ENCODE results near the gene NKIRAS2.

Gene NKIRAS2

DNA sequence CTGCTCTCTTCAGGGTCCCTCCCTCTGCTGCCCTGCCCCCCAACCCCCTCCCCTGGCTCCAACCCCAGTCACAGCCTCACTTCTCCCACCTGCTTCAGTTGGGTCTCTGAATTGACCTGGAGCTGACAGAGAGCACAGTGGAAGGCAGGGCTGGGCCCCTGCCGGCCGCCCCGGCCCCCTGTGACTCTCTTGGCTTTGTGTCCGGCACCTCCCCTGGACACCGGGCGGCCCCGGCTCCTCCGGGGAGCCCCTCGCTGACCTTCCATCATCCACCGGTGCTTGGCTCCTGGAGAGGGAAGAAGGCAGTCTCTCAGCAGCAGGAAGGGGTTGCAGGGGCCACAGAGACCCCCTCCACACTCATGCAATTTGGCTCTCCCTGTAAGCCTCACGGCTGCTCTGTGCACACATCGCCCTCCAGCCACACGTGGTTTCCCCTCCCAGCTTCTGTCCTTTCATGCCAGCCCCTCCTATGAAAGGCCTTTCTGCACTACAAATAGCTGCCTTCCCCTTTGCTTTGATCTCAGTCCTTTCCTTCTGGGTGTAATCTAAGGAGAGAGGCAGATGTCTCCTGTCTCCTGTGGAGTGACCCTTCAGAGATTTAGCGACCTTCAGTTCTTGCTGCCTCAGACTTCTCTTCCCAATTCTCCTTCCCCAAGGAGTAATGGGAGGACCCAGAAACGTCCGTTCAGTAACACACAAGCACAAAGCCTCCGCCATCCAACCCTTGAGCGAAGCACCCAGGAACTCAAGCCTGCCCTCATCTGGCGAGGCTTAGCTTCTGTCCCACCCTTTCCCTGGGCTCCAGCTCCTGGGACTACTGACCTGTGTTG lies 8.3 kb downstream of the NKIRAS2 start:
- no peak for DNase-seq

DNA sequence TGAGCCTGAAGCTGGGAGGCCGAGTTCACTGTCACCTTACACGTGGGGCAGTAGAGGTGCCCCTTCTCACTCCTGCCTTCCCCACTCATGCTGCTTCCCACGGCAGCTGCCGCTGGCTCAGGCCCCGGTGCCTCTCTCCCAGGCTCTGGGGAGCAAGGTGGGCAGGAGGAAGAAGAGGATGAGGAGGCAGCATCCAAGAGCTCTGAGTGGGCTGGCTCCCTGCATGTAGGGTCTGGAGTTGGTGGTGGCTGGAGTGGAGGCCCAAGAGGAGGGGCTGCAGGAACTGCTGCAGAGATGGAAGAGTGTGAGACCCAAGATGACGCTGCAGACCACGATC lies 8.9 kb downstream of the NKIRAS2 start:
- no peak for DNase-seq

DNA sequence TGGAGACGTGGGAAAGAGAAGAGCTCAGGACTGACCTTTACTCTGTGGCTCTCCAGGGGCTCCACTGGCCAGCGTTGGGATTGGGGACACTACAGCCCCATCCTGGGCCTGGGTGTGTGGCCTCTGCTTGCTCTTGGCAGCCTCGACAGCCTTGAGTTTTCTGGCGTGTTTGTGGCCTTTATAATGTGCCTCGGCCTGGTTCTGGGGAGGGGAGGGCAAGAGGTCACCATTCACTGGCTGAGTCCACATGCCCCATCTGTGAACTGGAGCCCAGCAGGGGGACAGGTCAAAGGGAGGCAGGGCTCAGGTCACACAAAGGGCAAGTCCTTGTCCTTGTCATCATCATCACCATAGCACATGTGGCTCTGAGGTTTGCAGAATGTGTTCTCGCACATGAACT lies 11.7 kb downstream of the NKIRAS2 start:
- DNase-seq = no peak

DNA sequence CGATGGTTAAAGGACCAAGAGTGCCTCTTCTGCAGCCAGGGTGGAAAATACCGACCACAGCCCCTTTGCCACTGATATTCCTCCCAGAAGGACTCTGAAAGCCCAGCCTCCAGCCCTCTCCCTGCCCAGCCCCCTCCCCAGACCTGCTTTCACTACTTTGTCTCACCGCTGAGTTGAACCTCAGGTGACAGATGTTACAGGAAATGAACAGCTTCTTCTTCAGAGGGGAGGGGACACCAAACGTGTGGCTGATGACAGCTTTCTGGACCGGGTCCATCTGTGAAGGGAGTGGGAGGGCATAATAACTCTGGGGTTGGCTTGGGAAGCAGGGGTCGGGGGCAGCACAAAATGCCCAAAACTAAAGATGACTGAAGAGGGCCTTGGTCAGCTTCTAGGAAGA lies 14.2 kb downstream of the NKIRAS2 start:
- DNase-seq = no peak

DNA sequence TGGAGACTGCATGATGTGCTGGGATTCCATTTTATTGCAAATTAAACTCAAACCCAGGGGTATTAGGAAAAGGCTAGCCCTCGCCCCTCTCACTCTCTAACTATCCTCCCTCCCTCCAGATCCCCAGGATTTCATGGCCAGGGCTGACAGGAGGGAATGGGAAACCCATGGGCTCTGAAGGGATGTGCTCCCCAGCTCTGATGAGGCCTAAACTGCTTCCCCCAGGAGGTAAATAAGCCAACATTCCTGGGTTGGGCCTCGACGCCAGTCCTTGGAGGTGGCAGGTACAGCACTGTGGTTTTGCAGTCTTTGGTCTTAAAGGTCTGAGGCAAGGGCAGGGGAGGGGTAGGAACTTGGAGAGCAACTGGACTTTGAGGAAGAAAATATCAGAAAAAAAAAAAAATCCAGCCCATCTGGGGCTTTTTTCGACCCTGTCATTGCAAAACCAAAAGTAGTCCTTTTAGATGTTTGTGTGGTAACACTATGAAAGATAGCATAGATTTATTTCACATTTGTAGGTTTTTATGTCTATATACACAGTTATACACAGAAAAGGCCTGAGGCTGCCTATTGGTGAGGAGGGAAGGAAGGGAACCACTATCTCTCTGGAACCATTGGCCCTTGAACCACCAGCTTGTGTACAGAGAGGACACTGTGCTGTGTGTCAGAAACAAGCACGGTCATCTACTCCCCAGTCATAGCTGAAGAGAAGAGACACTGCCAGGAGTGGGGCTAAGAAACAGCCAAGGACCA lies 18.5 kb downstream of the NKIRAS2 start:
- no peak for DNase-seq

DNA sequence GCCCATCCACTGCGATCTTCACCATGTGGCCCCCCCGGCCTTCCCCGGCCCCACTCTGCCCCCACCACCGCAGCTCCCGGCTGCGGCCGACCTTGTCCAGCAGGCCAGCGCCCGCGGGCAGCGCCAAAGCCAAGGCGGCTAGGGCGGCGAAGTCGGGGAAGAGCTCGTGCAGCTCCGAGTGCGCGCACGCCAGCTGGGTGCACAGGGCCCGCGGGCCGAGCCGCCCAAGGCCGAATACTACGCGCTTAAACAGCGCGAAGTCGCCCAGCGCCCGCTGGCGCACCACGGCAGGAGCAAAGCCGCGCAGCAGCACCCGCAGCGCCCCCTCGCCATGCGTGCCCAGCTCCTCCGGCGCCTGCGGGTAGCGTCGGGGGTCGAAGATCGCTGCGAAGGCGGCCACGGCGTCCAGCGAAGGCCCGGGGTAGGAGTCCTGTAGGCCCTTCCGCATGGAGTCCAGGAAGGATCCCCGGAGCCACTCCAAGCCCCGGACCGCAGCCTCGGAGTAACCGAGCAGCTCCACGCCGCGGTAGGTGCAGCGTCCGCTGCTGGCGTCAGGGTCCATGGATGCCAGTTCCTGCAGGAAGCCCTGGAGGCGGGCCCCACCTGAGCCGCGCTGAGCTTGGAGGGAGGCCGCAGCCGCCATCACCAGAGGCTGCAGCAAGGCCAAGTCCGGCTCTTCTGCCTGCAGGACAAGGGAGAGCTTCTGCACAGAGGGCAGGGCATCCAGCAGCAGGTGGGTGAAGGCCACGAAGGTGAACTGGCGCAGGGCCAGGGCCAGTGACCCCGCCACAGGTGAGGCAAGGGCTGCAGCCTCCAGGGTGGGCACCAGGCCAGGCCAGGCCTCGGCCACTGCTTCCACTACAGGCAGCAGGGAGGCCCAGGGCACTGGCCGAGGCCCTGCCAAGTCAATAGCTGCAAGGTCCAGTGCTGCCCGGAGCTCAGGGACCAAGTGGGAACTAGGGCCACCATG lies 20.2 kb downstream of the NKIRAS2 start:
- DNase-seq = no peak

DNA sequence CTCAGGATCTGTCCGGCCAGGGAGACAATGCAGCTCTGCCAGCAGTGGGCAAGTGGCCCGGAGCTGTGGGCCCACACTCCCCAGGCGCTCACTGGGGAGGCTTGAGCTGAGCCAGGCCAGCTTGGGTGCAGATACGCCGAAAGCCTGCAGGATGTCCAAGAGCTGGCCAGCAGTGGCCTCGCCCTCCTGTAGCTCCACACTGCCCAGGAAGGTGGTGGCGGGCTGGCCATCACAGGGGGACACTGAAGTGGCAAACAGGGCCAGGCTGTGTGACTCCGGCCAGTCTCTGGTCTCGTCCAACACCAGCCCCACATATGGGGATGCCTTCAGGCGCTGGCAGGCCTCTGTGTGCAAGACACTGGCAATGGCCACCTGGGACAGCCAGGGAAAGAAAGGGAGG lies 20.9 kb downstream of the NKIRAS2 start:
- no peak for DNase-seq

DNA sequence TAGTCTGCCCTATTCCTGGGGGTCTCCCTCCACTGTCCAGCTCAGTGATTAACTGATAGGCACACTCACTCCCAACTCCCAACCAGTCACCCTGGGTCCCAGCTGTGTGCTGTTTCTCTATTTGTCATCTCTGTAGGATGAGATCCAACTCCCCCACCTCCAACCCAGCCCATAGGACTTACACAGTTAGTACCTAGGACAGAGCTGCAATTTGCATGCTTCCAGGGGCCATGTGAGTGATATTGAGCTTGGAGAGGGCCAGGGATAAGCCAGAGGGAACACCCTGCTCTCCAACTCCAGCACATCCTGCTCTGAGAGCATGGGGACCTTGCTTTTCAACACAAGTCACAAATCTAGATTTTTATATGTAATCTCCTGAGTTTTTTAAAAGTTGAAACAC lies 21.7 kb downstream of the NKIRAS2 start:
- DNase-seq = no peak

DNA sequence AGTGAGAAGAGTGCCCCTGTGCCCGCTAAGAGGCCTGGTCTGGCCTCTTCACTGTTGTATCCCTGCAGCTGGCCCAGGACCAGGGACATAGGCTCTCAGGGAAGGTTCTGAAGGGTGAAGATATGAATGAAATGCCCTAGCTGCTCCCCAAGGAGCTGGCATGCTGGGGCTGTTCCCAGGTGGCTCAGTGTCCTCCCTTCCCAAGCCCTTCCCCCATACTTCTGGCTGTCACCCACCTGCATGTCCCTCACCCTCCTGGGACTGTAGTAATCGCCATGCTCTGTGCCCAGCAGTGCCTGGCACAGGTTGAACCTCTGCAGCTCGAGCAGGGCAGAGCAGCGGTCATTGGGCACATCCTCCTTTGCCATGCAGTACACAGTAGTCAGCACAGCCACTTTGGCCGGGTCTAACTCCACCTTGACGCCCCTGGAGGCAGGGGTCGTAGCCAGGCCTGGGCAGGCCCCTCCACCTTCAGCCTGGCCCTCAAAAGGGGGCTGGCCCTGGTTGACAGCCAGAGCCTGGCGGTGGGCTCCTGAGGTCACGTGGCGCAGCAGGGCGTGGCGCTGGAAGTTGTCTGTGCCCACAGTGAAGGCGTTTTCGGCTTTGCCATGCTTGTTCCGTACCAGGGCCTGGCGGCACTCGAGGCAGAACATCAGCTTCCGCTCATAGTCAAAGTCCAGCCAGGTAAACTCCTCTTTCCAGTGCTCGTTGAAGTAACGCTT lies 22.9 kb downstream of the NKIRAS2 start:
- DNase-seq = no peak

DNA sequence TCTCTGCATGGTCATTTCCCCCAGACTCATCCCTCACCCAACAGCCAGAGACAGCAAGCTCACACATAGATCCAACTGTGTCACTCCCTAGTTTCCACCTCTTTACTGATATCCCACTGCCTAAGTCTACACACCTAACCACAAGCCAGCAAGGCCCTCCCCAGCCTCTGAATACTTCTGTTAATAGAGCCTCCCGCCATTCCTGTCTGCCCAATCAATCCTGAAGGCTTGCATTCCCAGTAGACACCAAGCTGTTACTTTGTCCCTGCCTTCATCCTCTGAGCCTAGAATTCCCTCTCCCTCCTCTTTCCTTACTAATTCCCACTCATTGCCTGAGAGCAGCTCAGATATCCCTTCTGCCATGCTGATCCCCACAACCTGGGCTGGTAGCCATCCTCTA lies 25.8 kb downstream of the NKIRAS2 start:
- no peak for DNase-seq

DNA sequence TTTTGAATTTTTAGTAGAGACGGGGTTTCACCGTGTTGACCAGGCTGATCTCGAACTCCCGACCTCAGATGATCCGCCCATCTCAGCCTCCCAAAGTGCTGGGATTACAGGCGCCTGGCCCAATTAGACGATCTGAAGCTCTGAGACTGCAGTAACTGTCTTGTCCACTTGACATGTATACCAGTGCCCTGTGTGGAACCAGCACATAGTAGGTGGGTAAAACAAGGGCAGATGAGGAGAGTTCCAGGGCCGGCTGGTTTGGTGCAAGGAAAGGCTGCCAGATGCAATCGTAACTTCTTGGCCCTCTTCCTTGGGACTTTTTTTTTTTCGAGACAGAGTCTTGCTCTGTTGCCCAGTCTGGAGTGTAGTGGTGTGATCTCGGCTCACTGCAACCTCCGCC lies 27.5 kb downstream of the NKIRAS2 start:
- no peak for DNase-seq

DNA sequence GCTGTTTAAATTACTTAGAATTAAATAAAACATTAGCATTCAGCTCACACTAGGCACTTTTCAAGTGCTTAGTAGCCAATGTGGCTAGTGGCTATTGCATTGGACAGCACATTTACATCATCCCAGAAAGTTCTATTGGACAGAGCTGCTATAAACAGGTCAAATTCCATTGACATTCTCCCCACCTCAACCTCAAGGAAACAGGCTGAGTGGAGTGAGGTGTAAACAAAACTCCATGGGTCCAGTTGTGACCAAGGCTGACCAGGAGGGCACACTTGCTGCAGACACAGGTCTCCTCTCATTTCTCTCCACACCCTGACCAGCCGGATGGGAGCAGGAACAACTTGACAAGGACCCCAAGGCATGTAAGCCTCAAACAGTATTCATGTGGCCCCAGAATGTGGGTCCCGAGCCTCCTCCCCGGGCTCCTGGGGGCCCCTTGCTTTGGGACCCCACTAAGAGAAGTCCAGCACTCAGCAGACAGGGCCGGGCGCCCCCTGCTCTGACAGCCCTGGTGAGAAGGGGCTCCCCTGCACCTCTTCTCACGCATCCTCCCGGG lies 30.0 kb downstream of the NKIRAS2 start:
- no peak for DNase-seq

DNA sequence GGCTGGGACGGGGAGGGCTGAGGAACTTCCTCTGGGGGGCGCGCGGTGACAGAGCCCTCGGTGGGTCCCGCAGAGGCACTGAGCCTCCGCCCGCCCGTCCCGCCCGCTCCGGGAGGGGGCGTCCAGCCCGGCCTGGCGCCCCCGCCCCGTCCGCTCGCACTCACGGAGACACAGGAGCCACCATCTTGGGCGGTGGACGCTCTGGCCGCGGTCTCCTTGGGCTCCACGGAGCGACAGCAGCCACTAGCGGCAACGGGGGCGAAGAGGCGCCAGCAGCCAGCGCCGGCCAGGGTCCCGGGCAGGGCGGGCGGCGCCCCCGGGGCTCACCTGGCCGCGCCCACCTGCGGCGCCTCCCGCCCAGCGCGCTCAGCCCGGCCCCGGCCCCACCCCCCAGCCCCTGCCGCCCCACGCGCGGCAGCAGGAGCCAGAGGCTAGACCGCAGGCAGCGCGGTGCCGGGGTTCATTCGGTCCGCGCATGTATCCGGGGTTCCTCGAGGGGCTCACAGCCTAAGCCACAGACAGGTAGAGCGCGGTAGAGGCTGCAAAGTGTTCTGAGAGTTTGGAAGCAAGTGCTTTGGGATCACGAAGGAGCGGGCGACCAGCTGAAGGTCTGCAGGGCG lies 30.6 kb downstream of the NKIRAS2 start, which contains the start of gene C17orf113:
Gene C17orf113, minus strand, starts transcription at position 209 of the 620 bp plus-strand sequence. CDS start 7,225 bp downstream, outside the sequence.
- DNase-seq = peak; percentile 70

DNA sequence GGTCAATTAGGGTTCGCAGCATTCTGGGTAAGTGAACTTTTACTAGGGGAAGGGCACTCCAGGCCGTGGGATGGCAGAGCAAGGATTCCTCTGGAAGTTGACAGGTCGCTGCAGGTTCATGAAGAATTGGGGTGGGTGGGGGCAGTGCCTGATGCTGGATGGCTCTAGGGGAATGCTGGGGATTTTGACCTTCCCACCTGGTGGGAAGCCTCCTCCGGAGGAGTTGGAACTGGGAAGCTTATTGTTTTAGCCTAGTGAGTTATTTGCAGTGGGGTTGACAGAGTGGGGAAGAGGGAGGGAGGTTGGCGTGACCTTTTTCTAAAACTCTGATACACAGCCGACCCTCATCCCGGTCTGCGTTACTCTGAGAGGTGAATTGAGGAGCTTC lies 31.1 kb downstream of the NKIRAS2 start:
- DNase-seq = no peak

DNA sequence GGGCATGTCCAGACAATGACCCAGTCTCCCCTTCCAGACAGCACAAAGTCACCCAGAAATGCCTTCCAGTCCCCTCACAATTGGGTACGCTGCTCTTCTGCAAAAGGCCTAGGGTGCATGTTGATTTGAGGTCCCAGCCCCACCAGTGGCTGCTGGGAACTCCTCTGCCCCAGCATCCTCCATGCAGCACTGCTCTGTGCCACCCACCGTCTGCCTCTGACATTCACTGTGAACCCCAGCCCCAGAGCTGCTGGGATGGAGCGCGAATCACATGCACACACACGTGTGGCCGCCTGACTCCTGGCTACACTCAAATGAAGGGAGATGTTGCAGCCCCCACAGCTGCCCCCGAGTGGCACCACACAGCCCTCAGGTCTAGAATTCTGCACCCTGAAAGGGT lies 31.8 kb downstream of the NKIRAS2 start:
- no peak for DNase-seq

DNA sequence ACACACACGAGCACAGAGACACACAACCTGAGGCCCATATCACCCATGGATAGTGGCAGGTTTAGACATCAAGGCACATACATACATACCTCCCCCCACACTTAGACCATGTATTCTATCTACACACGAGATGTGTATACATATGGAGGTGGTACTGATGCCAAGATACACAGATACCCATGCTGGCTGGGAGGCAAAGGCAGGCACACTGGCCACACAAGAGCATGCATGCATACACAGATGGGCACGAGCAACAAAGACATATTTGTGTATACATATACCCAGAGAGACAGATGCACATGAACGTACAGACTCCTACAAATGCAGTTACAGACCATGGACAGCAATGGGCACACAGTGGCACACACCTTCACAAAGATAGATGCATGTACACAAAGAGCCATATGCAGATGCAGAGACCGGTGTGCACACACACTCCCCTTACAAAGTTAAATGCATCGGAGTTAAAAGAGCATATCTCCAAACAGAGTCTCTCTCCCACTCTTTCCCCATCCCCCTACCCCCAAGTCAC lies 32.5 kb downstream of the NKIRAS2 start:
- DNase-seq = no peak

DNA sequence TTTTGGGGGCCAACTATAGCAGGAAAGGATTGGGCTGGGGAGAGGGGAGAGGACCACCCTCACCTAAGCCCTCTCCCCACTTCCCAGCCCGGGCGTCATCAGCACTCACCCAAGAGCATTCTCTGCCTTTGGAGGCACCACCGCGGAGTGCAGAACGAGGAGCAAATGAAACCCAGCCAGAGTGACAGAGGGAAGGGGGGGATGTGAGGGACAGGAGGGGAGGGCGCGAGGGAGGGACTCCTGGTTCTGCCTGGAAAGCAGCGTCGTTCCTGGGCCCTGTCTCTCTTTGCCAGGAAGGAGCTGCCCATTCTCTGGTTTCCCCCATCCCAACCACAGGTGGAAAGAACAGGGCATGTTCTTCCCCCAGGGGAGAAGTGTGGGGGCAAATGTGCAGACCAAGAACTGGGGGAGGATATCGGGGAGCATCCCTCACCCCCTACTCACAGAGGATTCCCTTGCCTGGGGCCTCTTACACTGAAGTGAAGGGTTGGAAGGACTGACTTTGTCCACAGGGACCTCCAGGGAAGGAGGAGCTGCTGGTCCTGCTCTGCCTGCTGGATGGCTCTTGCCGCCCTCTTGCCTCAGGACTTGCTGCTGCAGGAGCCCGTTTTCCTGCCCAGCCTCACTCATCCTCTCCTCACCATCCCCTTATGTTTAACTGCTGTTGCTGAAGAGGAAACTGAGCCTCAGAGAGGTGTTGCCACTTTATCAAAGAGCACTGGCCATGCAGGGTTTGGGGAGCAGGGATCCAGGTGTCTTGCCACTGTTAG lies 34.0 kb downstream of the NKIRAS2 start:
- no peak for DNase-seq

DNA sequence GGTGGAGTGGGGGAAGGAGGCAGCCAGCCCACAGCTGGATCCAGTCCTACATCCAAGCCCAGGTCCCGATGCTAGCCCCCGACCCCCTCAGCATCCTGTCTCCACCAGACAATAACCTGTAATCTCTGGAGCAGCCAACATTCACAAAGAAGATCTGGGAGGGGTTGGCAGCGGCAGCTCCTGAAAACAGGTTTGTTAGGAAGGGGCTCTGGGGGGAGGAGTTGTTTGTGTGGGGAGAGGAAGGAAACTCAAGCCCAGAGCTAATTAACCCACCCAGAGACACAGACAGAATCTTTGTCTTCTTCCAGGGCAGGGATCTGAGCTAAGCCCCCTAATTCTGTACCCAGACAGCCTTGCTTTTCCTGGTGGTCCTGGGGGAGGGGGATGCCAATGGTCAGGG lies 35.1 kb downstream of the NKIRAS2 start:
- DNase-seq = no peak

DNA sequence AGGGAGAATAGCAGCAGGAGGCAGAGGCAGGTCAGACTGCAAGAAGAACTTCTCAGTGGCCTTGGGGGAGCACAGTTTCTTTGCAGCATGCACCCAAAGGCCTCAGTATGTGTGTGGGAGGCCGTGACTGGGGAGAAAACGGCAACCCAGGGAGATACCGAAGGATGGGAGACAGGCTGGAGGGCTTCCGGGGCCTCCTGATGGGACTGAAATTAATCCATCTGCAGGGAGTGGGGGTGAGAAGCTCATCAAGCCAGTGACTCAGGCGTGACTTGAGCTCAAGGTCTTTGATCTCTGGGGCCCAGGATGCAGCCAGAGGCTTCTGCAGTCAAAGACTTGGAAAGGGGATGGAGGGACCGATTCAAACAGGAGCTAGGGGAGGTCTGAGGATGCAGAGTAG lies 35.6 kb downstream of the NKIRAS2 start:
- DNase-seq = no peak

DNA sequence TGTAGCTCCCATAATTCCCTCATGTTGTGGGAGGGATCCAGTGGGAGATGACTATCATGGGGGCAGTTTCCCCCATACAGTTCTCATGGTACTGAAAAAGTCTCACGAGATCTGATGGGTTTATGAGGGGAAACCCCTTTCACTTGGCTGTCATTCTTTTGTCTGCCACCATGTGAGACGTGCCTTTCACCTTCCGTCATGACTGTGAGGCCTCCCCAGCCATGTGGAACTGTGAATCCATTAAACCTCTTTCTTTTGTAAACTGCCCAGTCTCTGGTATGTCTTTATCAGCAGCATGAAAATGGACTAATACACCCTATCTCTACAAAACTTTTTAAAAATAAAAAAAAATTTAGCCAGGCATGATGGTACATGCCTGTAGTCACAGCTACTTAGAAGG lies 36.7 kb downstream of the NKIRAS2 start:
- no peak for DNase-seq

DNA sequence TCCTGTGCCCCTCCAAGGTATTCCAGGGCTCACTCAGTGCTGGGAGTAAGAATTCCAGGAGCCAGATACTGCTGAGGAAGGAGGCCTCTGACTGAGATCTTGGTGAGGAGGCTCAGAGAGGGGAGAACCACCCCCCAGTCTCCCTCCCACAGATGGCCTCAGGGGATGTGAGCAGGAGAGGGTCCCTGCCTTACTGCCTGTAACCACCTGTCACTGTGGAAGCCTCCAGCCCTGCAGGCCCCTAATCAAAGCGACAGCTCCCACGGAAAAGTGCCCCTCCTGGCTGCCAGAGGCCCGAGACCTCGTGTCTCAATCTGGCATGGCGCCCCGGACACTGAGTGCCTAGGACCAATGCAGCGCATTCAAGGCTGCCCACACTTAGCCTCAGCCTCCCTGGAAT lies 38.2 kb downstream of the NKIRAS2 start:
- no peak for DNase-seq

Data from femur (tissue), 1 donor.